Smooth muscle cell (in vitro differentiated cells): ENCODE measurements around the gene TRAPPC5. TPM values are rescaled to one million over a fixed set of nuclear protein-coding genes. Genes with fewer than 3 reads are reported as not detected.
A peak's percentile ranks its signal among the peaks of the same experiment; 100 is the strongest.

Source experiments
- DNase-seq: peaks from one replicate; lab custom pipeline; 2025; ENCODE audit not compliant: unreplicated experiment; lab: John Stamatoyannopoulos, UW
- H2AFZ ChIP-seq: fragments of 200-600 bp; sonication (generic); 2 replicates; pipeline ENCODE4 v1.6.0; 2016; ENCODE audit warnings: antibody characterized with exemption, low read depth, mild to moderate bottlenecking
- H3F3A ChIP-seq: fragments of 200-600 bp; sonication (generic); 2 replicates; pipeline ENCODE4 v1.6.0; 2017; ENCODE audit warnings: antibody characterized with exemption, low read depth
- H3K27ac ChIP-seq: fragments of 200-600 bp; sonication (generic); 2 replicates; pipeline ENCODE4 v1.5.1; 2016; ENCODE audit warnings: low read depth, mild to moderate bottlenecking
- H3K27me3 ChIP-seq: fragments of 200-600 bp; sonication (generic); 2 replicates; pipeline ENCODE4 v1.6.1; 2016; ENCODE audit warnings: low read depth, mild to moderate bottlenecking
- H3K36me3 ChIP-seq: fragments of 200-600 bp; sonication (generic); 2 replicates; pipeline ENCODE4 v1.5.1; 2016; ENCODE audit warnings: low read depth
- H3K4me1 ChIP-seq: fragments of 200-600 bp; sonication (generic); 2 replicates; pipeline ENCODE4 v1.5.1; 2016; ENCODE audit warnings: low read depth
- H3K4me2 ChIP-seq: fragments of 200-600 bp; sonication (generic); 2 replicates; pipeline ENCODE4 v1.6.0; 2016; ENCODE audit warnings: mild to moderate bottlenecking
- H3K4me3 ChIP-seq: fragments of 200-600 bp; sonication (generic); 2 replicates; pipeline ENCODE4 v1.5.1; 2016; ENCODE audit warnings: mild to moderate bottlenecking
- H3K79me2 ChIP-seq: fragments of 200-600 bp; sonication (generic); 2 replicates; pipeline ENCODE4 v1.6.0; 2016; ENCODE audit warnings: low read depth, mild to moderate bottlenecking
- H3K9ac ChIP-seq: fragments of 200-600 bp; sonication (generic); 2 replicates; pipeline ENCODE4 v1.6.0; 2016; ENCODE audit warnings: low read depth
- H3K9me3 ChIP-seq: fragments of 200-600 bp; sonication (generic); replicated peaks from 2 replicates; pipeline ENCODE4 v1.5.1; 2016; ENCODE audit warnings: low read depth
- H4K20me1 ChIP-seq: fragments of 200-600 bp; sonication (generic); 2 replicates; pipeline ENCODE4 v1.6.0; 2016; ENCODE audit warnings: low read depth
- CTCF ChIP-seq: fragments of 200-600 bp; sonication (generic); IDR thresholded peaks from 2 replicates; pipeline ENCODE4 v1.5.1; 2017; ENCODE audit warnings: borderline replicate concordance, mild to moderate bottlenecking, antibody characterized with exemption; ENCODE audit not compliant: insufficient read depth, poor library complexity, severe bottlenecking
- WGBS: methylation state at CpG from one replicate; pipeline ENCODE4 v1.1.7; 2016; ENCODE audit warnings: low lambda C conversion rate; 5-methylcytosine and 5-hydroxymethylcytosine counted together
- polyA plus RNA-seq: library from polyadenylated mRNA; unstranded; fragments of >200 nt; fragmentation: Nextera tagmentation; extraction: Ambion mirVana; gene quantifications from 2 replicates; pipeline ENCODE4 v1.2.1, GENCODE V29; 2016
- total RNA-seq: library from RNA; depleted of rRNA; stranded (reverse); fragments of >200 nt; gene quantifications from 2 replicates; pipeline ENCODE4 v1.2.3, GENCODE V29; 2014

TRAPPC5 gene
- total and polyA plus RNA-seq, 2 experiments from 2014 or later: 61.8 to 166 TPM

GRCh38 chr19:7637374-7638256 lies 43.0 kb upstream of the TRAPPC5 start:
- H3K4me3 ChIP-seq: peak overlapping the region; percentile 58
- no peaks in the 10 kb centered on the region for H3F3A ChIP-seq
- H3K27me3 ChIP-seq: peaks cover 30% of the 10 kb centered on the region
- H3K4me1 ChIP-seq: no peaks in the 10 kb centered on the region
- no peak overlapping the region for H3K27ac ChIP-seq
- H3K79me2 ChIP-seq: no peaks in the 10 kb centered on the region
- H3K4me2 ChIP-seq: peak overlapping the region; percentile 82
- H3K36me3 ChIP-seq: no peaks in the 10 kb centered on the region
- H4K20me1 ChIP-seq: no peaks in the 10 kb centered on the region
- 49% methylated on average over 29 of the region's 30 CpGs for WGBS
- no peak for TF ChIP-seq CTCF
- no peak overlapping the region for H2AFZ ChIP-seq
- no peaks in the 10 kb centered on the region for H3K9me3 ChIP-seq
- peak overlapping the region; percentile 62 for H3K9ac ChIP-seq
- no peak for DNase-seq

- no peak for TF ChIP-seq CTCF
- Histone ChIP-seq H3K4me1 (no peaks in the 10 kb centered on the region), H3K27ac (no peak overlapping the region), H3K4me2 (no peak overlapping the region), H3K9me3 (no peaks in the 10 kb centered on the region), H3K27me3 (peaks cover 30% of the 10 kb centered on the region), H3K36me3 (no peaks in the 10 kb centered on the region), H3K4me3 (no peak overlapping the region), H3K79me2 (no peaks in the 10 kb centered on the region), H3K9ac (no peak overlapping the region), H3F3A (no peaks in the 10 kb centered on the region), H4K20me1 (no peaks in the 10 kb centered on the region), H2AFZ (no peak overlapping the region)
- 90% methylated on average over 12 of the region's 12 CpGs for WGBS
- no peak for DNase-seq
These were observed 41.7 kb upstream of the TRAPPC5 start for GRCh38 chr19:7638802-7639465.

- WGBS: 96% methylated on average over 13 of the region's 13 CpGs
- no peak overlapping the region for H3K4me3 ChIP-seq
- H3K79me2 ChIP-seq: no peaks in the 10 kb centered on the region
- H3F3A ChIP-seq: no peaks in the 10 kb centered on the region
- no peak overlapping the region for H3K27ac ChIP-seq
- H3K9me3 ChIP-seq: no peaks in the 10 kb centered on the region
- TF ChIP-seq CTCF: no peak
- no peaks in the 10 kb centered on the region for H4K20me1 ChIP-seq
- no peaks in the 10 kb centered on the region for H3K36me3 ChIP-seq
- peaks cover 27% of the 10 kb centered on the region for H3K27me3 ChIP-seq
- H3K4me2 ChIP-seq: no peak overlapping the region
- no peak overlapping the region for H2AFZ ChIP-seq
- DNase-seq: no peak
- H3K9ac ChIP-seq: no peak overlapping the region
- H3K4me1 ChIP-seq: no peaks in the 10 kb centered on the region
These were observed 40.7 kb upstream of the TRAPPC5 start for GRCh38 chr19:7639863-7640348.
